Skeletal muscle tissue (tissue), 4 donors: ENCODE measurements around the gene KAT2A. TPM values are rescaled to one million over a fixed set of nuclear protein-coding genes. Genes with fewer than 3 reads are reported as not detected.

Experiments used
- H3K27ac ChIP-seq: one replicate; pipeline ENCODE4 v1.7.0; 2013; ENCODE audit warnings: mild to moderate bottlenecking, low read depth, low read length, inconsistent platforms
- H3K27me3 ChIP-seq, 3 donors: one replicate each; pipeline ENCODE4 v1.7.0; 2013; ENCODE audit warnings: low read length in 3 of 3; ENCODE audit not compliant: control insufficient read depth in 3 of 3, insufficient read depth in 3 of 3
- H3K36me3 ChIP-seq, 3 donors: one replicate each; pipeline ENCODE4 v1.7.0; 2013; ENCODE audit warnings: low read length in 3 of 3; ENCODE audit not compliant: control insufficient read depth in 3 of 3, insufficient read depth in 3 of 3
- H3K4me1 ChIP-seq, 3 donors: one replicate each; pipeline ENCODE4 v1.7.0; 2013; ENCODE audit warnings: low read length in 3 of 3, mild to moderate bottlenecking in 3 of 3; ENCODE audit not compliant: control insufficient read depth in 3 of 3, insufficient read depth in 3 of 3
- H3K4me3 ChIP-seq, 3 donors: one replicate each; pipeline ENCODE4 v1.7.0; 2013; ENCODE audit warnings: low read length in 3 of 3
- H3K9ac ChIP-seq, 3 donors: one replicate each; pipeline ENCODE4 v1.7.0; 2013; ENCODE audit warnings: low read length in 3 of 3, mild to moderate bottlenecking in 3 of 3, moderate library complexity in 2 of 3, low read depth in 1 of 3
- H3K9me3 ChIP-seq, 3 donors: one replicate each; pipeline ENCODE4 v1.7.0; 2013; ENCODE audit warnings: low read length in 3 of 3; ENCODE audit not compliant: control insufficient read depth in 3 of 3
- total RNA-seq: library from RNA; depleted of rRNA; stranded (reverse); fragments of >200 nt; gene quantifications from one replicate; pipeline ENCODE4 v1.2.3, GENCODE V29; 2014
- donor health status: Osteomylitis.

KAT2A gene
- total RNA-seq, 1 donor from 2014 or later, result 8.9 TPM

- Histone ChIP-seq H3K4me3 (no peak overlapping the region), H3K4me1 (peaks cover 24 to 45% (median 37%) of the 10 kb centered on the region in 3 donors), H3K27me3 (no peaks in the 10 kb centered on the region), H3K9me3 (no peaks in the 10 kb centered on the region), H3K9ac (no peak overlapping the region), H3K36me3 (peaks cover 0 to 2% (median 0%) of the 10 kb centered on the region in 3 donors), H3K27ac (no peak overlapping the region)
Measured at GRCh38 chr17:42065201-42065600, 56.0 kb downstream of the KAT2A start.

Other genes starting within 250 kb of the KAT2A start
- gene ACLY, start 202.4 kb downstream of the KAT2A start, total RNA-seq, result 49.1 TPM
- 1.0 TPM for gene ODAD4, start 190.8 kb downstream of the KAT2A start, total RNA-seq
- gene CNP, start 154.6 kb downstream of the KAT2A start, total RNA-seq, result 25.1 TPM
- 55.3 TPM for gene DNAJC7, start 103.9 kb downstream of the KAT2A start, total RNA-seq
- 22.4 TPM for gene NKIRAS2, start 101.3 kb downstream of the KAT2A start, total RNA-seq
- 1.6 TPM for gene C17orf113, start 70.8 kb downstream of the KAT2A start, total RNA-seq
- gene ZNF385C, start 22.9 kb downstream of the KAT2A start, total RNA-seq, result 0.52 TPM
- 3.7 TPM for gene DHX58, start 8.7 kb downstream of the KAT2A start, total RNA-seq
- gene HSPB9, start 1.4 kb upstream of the KAT2A start, total RNA-seq, result not detected
- gene RAB5C, start 33.6 kb upstream of the KAT2A start, total RNA-seq, result 19.8 TPM
- not detected for gene KCNH4, start 59.8 kb upstream of the KAT2A start, total RNA-seq
- not detected for gene HCRT, start 64.1 kb upstream of the KAT2A start, total RNA-seq
- gene GHDC, start 73.1 kb upstream of the KAT2A start, total RNA-seq, result 7.3 TPM
- 31.3 TPM for gene STAT5B, start 155.0 kb upstream of the KAT2A start, total RNA-seq
- 18.3 TPM for gene STAT5A, start 167.1 kb upstream of the KAT2A start, total RNA-seq